ENCODE data around the gene ATM.

Gene ATM

DNA sequence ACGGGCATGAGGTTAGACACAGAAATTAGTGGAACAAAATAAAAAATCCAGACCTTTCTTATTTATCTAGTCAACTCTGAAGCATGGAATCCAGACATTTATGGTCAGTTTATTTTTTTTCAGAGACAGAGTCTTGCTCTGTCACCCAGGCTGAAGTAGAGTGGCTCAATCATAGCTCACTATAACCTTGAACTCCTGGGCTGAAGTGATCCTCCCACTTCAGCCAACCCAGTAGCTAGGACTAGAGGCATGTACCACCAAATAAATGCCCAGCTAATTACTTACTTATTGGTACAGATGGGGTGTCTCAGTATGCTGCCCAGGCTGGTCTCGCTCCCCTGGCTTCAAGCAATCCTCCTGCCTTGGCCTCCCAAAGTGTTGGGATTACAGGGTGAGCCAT lies 9.1 kb upstream of the ATM start:
- no peaks in the 10 kb centered on the region for H3K9me3 ChIP-seq (ENCODE audit: severe bottlenecking)
- ATAC-seq (ENCODE audit: low read depth): no peak
- H3K4me1 ChIP-seq (ENCODE audit: insufficient read depth, poor library complexity, severe bottlenecking): no peaks in the 10 kb centered on the region
- no peaks in the 10 kb centered on the region for H3K27me3 ChIP-seq (ENCODE audit: insufficient read depth, poor library complexity, severe bottlenecking)
- H3K27ac ChIP-seq (ENCODE audit: poor library complexity, severe bottlenecking): no peak overlapping the region
- TF ChIP-seq CTCF (IDR thresholded peaks at IDR 0.05; ENCODE audit: poor library complexity, severe bottlenecking): no peak
- no peak overlapping the region for H3K4me3 ChIP-seq (ENCODE audit: severe bottlenecking)
- peaks cover 52% of the 10 kb centered on the region for H3K36me3 ChIP-seq (ENCODE audit: low read depth)
- DNase-seq (ENCODE audit: low spot score): no peak

GRCh38 chr11:108216988-108217387 lies 5.9 kb upstream of the ATM start:
- TF ChIP-seq CTCF (IDR thresholded peaks at IDR 0.05; ENCODE audit: poor library complexity, severe bottlenecking): no peak
- Histone ChIP-seq H3K9me3 (ENCODE audit: severe bottlenecking) (no peaks in the 10 kb centered on the region), H3K27ac (ENCODE audit: poor library complexity, severe bottlenecking) (no peak overlapping the region), H3K4me1 (ENCODE audit: insufficient read depth, poor library complexity, severe bottlenecking) (no peaks in the 10 kb centered on the region), H3K4me3 (ENCODE audit: severe bottlenecking) (no peak overlapping the region), H3K36me3 (ENCODE audit: low read depth) (peaks cover 35% of the 10 kb centered on the region), H3K27me3 (ENCODE audit: insufficient read depth, poor library complexity, severe bottlenecking) (no peaks in the 10 kb centered on the region)
- 0 out of 3 replicates have a peak, but pooled peaks have one; percentile 31 for ATAC-seq (ENCODE audit: low read depth)
- no peak for DNase-seq (ENCODE audit: low spot score)

- no peak for TF ChIP-seq CTCF (IDR thresholded peaks at IDR 0.05; ENCODE audit: poor library complexity, severe bottlenecking)
- DNase-seq (ENCODE audit: low spot score): no peak
- ATAC-seq (ENCODE audit: low read depth): no peak
- no peaks in the 10 kb centered on the region for H3K27me3 ChIP-seq (ENCODE audit: insufficient read depth, poor library complexity, severe bottlenecking)
- no peak overlapping the region for H3K27ac ChIP-seq (ENCODE audit: poor library complexity, severe bottlenecking)
- no peak overlapping the region for H3K4me3 ChIP-seq (ENCODE audit: severe bottlenecking)
- no peaks in the 10 kb centered on the region for H3K9me3 ChIP-seq (ENCODE audit: severe bottlenecking)
- peaks cover 28% of the 10 kb centered on the region for H3K36me3 ChIP-seq (ENCODE audit: low read depth)
- no peaks in the 10 kb centered on the region for H3K4me1 ChIP-seq (ENCODE audit: insufficient read depth, poor library complexity, severe bottlenecking)
Observed at GRCh38 chr11:108218455-108218854, 4.4 kb upstream of the ATM start.

- no peaks in the 10 kb centered on the region for H3K27me3 ChIP-seq (ENCODE audit: insufficient read depth, poor library complexity, severe bottlenecking)
- H3K36me3 ChIP-seq (ENCODE audit: low read depth): peaks cover 23% of the 10 kb centered on the region
- H3K4me3 ChIP-seq (ENCODE audit: severe bottlenecking): no peak overlapping the region
- H3K9me3 ChIP-seq (ENCODE audit: severe bottlenecking): no peaks in the 10 kb centered on the region
- H3K4me1 ChIP-seq (ENCODE audit: insufficient read depth, poor library complexity, severe bottlenecking): peaks cover 3% of the 10 kb centered on the region
- no peak for DNase-seq (ENCODE audit: low spot score)
- TF ChIP-seq CTCF (IDR thresholded peaks at IDR 0.05; ENCODE audit: poor library complexity, severe bottlenecking): no peak
- no peak overlapping the region for H3K27ac ChIP-seq (ENCODE audit: poor library complexity, severe bottlenecking)
- no peak for ATAC-seq (ENCODE audit: low read depth)
Observed at GRCh38 chr11:108218912-108219783, 3.7 kb upstream of the ATM start.

All from RWPE2 (cell line).